HCT116 (cell line): ENCODE results near the gene MBNL2. TPM values are rescaled to one million over a fixed set of nuclear protein-coding genes. Genes with fewer than 3 reads are reported as not detected.

Source experiments
- ATAC-seq: fragments of 200-7000 bp; cut with Tn5 transposase; 2 replicates; pipeline ENCODE4 v1.9.1; 2020; ENCODE audit warnings: mild to moderate bottlenecking, moderate library complexity
- BruUV-seq: library from RNA; stranded (reverse); fragments of 400-500 nt; replicated peaks from 2 replicates; lab custom pipeline; 2021; lab: Mats Ljungman, UMichigan
- CTCF ChIA-PET: fragments of 300-600 bp; sonication (Branson Sonifier 250); formaldehyde crosslinking; loops from one replicate; lab custom pipeline; 2021; ENCODE audit warnings: antibody characterized with exemption; lab: Charles Lee
- POLR2A ChIA-PET: fragments of 300-600, 350-600 bp; sonication (Branson Sonifier 250); formaldehyde crosslinking; loops from one replicate; lab custom pipeline; 2021; ENCODE audit warnings: antibody characterized with exemption; lab: Charles Lee
- RAD21 ChIA-PET, 2 experiments: fragments of 300-600 bp; sonication (Branson Sonifier 250); formaldehyde crosslinking; loops; one replicate each; lab custom pipeline; 2023; ENCODE audit warnings: low total read pairs in 2 of 2; ENCODE audit not compliant: uncharacterized antibody in 2 of 2, unreplicated experiment in 2 of 2, low non-redundant PET in 1 of 2; lab: Charles Lee
- DNase-seq: peaks from one replicate; pipeline ENCODE4 v3.0.0-alpha.2; 2010; ENCODE audit warnings: low read depth, low spot score
- H2AFZ ChIP-seq: fragments of 200-600 bp; shearing (Covaris generic), sonication (generic); 2 replicates; pipeline ENCODE4 v1.6.1; 2017; ENCODE audit warnings: low read depth, mixed run types, mixed read lengths, antibody characterized with exemption, low read length; ENCODE audit not compliant: poor library complexity, severe bottlenecking
- H3K27ac ChIP-seq: 2 replicates; pipeline ENCODE4 v1.5.1; 2012; ENCODE audit warnings: low read depth, low read length
- H3K27me3 ChIP-seq: fragments of 200-600 bp; sonication (generic); 2 replicates; pipeline ENCODE4 v1.6.1; 2016; ENCODE audit warnings: mixed run types, low read length, mixed read lengths; ENCODE audit not compliant: insufficient read depth
- H3K36me3 ChIP-seq, 2 experiments: fragments of 200-500 bp in 1 of 2; fragments of 200-600 bp in 1 of 2; sonication (Bioruptor generic) in 1 of 2; sonication (generic) in 1 of 2; 2 replicates each; pipeline versions ENCODE4 v1.5.1 to v1.6.1; 2014 to 2016; ENCODE audit warnings: low read length in 2 of 2, inconsistent platforms in 1 of 2, mixed read lengths in 1 of 2, mixed run types in 1 of 2; ENCODE audit not compliant: insufficient read depth in 2 of 2, control insufficient read depth in 1 of 2
- H3K4me1 ChIP-seq, 2 experiments: fragments of 200-600 bp in 1 of 2; sonication (generic) in 1 of 2; 2 replicates each; pipeline versions ENCODE4 v1.5.1 to v1.6.1; 2012 to 2017; ENCODE audit warnings: low read length in 2 of 2, inconsistent platforms in 1 of 2, mild to moderate bottlenecking in 1 of 2, mixed read lengths in 1 of 2, mixed run types in 1 of 2, moderate library complexity in 1 of 2; ENCODE audit not compliant: insufficient read depth in 2 of 2, control insufficient read depth in 1 of 2
- H3K4me2 ChIP-seq: fragments of 200-600 bp; sonication (generic); 2 replicates; pipeline ENCODE4 v1.6.1; 2017; ENCODE audit warnings: mixed run types, low read length, mixed read lengths
- H3K4me3 ChIP-seq, 2 experiments: fragments of 200-600 bp in 1 of 2; sonication (generic) in 1 of 2; replicated peaks in 1 of 2; 2 replicates each; pipeline ENCODE4 v1.5.1; 2011 to 2016; ENCODE audit warnings: low read length in 2 of 2, control low read depth in 1 of 2, low read depth in 1 of 2, mild to moderate bottlenecking in 1 of 2, mixed read lengths in 1 of 2, mixed run types in 1 of 2
- H3K79me2 ChIP-seq: fragments of 200-600 bp; sonication (generic); 2 replicates; pipeline ENCODE4 v1.6.1; 2017; ENCODE audit warnings: mild to moderate bottlenecking, mixed run types, low read length, moderate library complexity, mixed read lengths; ENCODE audit not compliant: insufficient read depth
- H3K9ac ChIP-seq: fragments of 200-600 bp; sonication (generic); 2 replicates; pipeline ENCODE4 v1.6.1; 2016; ENCODE audit warnings: low read length, mixed read lengths
- H3K9me2 ChIP-seq: fragments of 200-600 bp; sonication (generic), shearing (Covaris generic); 2 replicates; pipeline ENCODE4 v1.6.1; 2017; ENCODE audit warnings: mixed run types, mild to moderate bottlenecking, moderate library complexity; ENCODE audit not compliant: insufficient read depth
- H3K9me3 ChIP-seq, 2 experiments: fragments of 200-500 bp in 1 of 2; fragments of 200-600 bp in 1 of 2; sonication (Bioruptor generic) in 1 of 2; sonication (generic) in 1 of 2; 2 replicates each; pipeline ENCODE4 v1.6.1; 2014 to 2017; ENCODE audit warnings: low read length in 2 of 2, mixed read lengths in 2 of 2, inconsistent platforms in 1 of 2, low read depth in 1 of 2, mild to moderate bottlenecking in 1 of 2, mixed run types in 1 of 2, moderate library complexity in 1 of 2; ENCODE audit not compliant: control insufficient read depth in 1 of 2, insufficient read depth in 1 of 2
- H4K20me1 ChIP-seq: fragments of 200-600 bp; sonication (generic), shearing (Covaris generic); 2 replicates; pipeline ENCODE4 v1.6.1; 2017; ENCODE audit warnings: mixed run types, mild to moderate bottlenecking, moderate library complexity; ENCODE audit not compliant: insufficient read depth
- CBX3 ChIP-seq: IDR thresholded peaks from 2 replicates; pipeline ENCODE4 v1.6.1; 2012; ENCODE audit warnings: low read depth
- CEBPB ChIP-seq: IDR thresholded peaks from 2 replicates; pipeline ENCODE4 v1.6.1; 2012; ENCODE audit warnings: low read depth
- EZH2 ChIP-seq: fragments of 200-600 bp; sonication (generic); IDR thresholded peaks from 2 replicates; pipeline ENCODE4 v1.6.1; 2017; ENCODE audit warnings: antibody characterized with exemption, mixed run types
- EZH2phosphoT487 ChIP-seq: fragments of 200-600 bp; IDR thresholded peaks from 2 replicates; pipeline ENCODE4 v1.6.1; 2018; ENCODE audit warnings: antibody characterized with exemption, borderline replicate concordance
- FOSL1 ChIP-seq: IDR thresholded peaks from 2 replicates; pipeline ENCODE4 v1.6.1; 2012; ENCODE audit warnings: low read depth
- JUND ChIP-seq: IDR thresholded peaks from 2 replicates; pipeline ENCODE4 v1.6.1; 2012
- POLR2A ChIP-seq: IDR thresholded peaks from 2 replicates; pipeline ENCODE4 v1.7.0; 2011; ENCODE audit warnings: borderline replicate concordance; ENCODE audit not compliant: insufficient read depth, insufficient read length; ENCODE audit errors: extremely low read depth
- RAD21 ChIP-seq: IDR thresholded peaks from 2 replicates; pipeline ENCODE4 v1.6.1; 2012; ENCODE audit warnings: low read depth, mild to moderate bottlenecking
- SP1 ChIP-seq: IDR thresholded peaks from 2 replicates; pipeline ENCODE4 v1.6.1; 2012; ENCODE audit warnings: low read depth
- YY1 ChIP-seq: IDR thresholded peaks from 2 replicates; pipeline ENCODE4 v1.6.1; 2011; ENCODE audit warnings: low read length, low read depth, moderate library complexity, mild to moderate bottlenecking; ENCODE audit not compliant: insufficient replicate concordance; ENCODE audit errors: extremely low read depth
- ZFX ChIP-seq: fragments of 450-650 bp; IDR thresholded peaks from 2 replicates; pipeline ENCODE4 v1.6.1; 2017
- ZNF274 ChIP-seq: fragments of 200-500 bp; sonication (Bioruptor generic); IDR thresholded peaks from 2 replicates; pipeline ENCODE4 v1.6.1; 2014; ENCODE audit warnings: mild to moderate bottlenecking, low read depth, low read length, inconsistent platforms
- intact Hi-C: fragments of 100-400 bp; cut with micrococcal nuclease; formaldehyde crosslinking; loops from 2 replicates; pipeline ENCODE4 v1.10.0; 2022
- total RNA-seq: library from RNA; stranded (reverse); gene quantifications from one replicate; pipeline ENCODE4 v1.2.1, GENCODE V29; 2021; ENCODE audit not compliant: unreplicated experiment

MBNL2 gene
- total RNA-seq, 1 experiment from 2014 or later = 73.9 TPM

- ChIA-PET CTCF (no interaction called here), POLR2A (no interaction called here), RAD21 (no interaction called here)
- Histone ChIP-seq H3K27me3 (no peaks in the 10 kb centered on the region), H4K20me1 (no peaks in the 10 kb centered on the region), H3K9me3 (no peaks in the 10 kb centered on the region), H3K4me1 (peaks cover 95 to 97% of the 10 kb centered on the region in 2 experiments), H3K36me3 (peaks cover 0 to 8% of the 10 kb centered on the region in 2 experiments; a peak in 2 of 4 replicates), H3K4me2 (peak overlapping the region; percentile 51), H3K9ac (peak overlapping the region; percentile 54), H3K9me2 (no peaks in the 10 kb centered on the region), H3K4me3 (peak overlapping the region in 1 of 2 experiments; percentile 31; a peak in 3 of 4 replicates), H3K27ac (peak overlapping the region; percentile 100), H3K79me2 (peaks cover 76% of the 10 kb centered on the region), H2AFZ (no peak overlapping the region)
- TF ChIP-seq RAD21 (peak; percentile 14; the same call in 1 of the 2 replicates), EZH2phosphoT487 (no peak), CBX3 (no peak), CEBPB (peak; percentile 49), ZNF274 (no peak), YY1 (no peak), JUND (no peak), SP1 (peak; percentile 24; the same call in 1 of the 2 replicates), EZH2 (no peak), FOSL1 (peak; percentile 36; the same call in 1 of the 2 replicates), POLR2A (no peak), ZFX (no peak)
- peak; percentile 14; the same call in 1 of the 2 replicates for ATAC-seq
- no peak for DNase-seq
- no TSS peak for BruUV-seq
- intact Hi-C loops = loop anchor here (5.0 kb wide), 1 partner anchor 64 kb away; no protein-coding TSS in a partner anchor
Measured at GRCh38 chr13:97278435-97279411, 56.6 kb downstream of the MBNL2 start.
